ENCODE results near the gene TAF4B. TPM values are rescaled to one million over a fixed set of nuclear protein-coding genes. Genes with fewer than 3 reads are reported as not detected.

The TAF4B gene
- total and polyA plus RNA-seq, 2 of the 8 experiments (the other 6 are each of a cell fraction or from before 2014, with no cell fraction given): 9.3 to 19.8 TPM

- no peak overlapping the region for H4K5ac ChIP-seq (ENCODE audit: insufficient read length, low read depth, low read length)
- H2AK5ac ChIP-seq (ENCODE audit: low read depth, low read length): no peak overlapping the region
- H4K91ac ChIP-seq (replicated peaks; ENCODE audit: insufficient read length, low read length): no peak overlapping the region
- no peak overlapping the region for H3K18ac ChIP-seq (ENCODE audit: extremely low read depth, low read length)
- H3K79me2 ChIP-seq (ENCODE audit: control insufficient read depth in 1 of 2, insufficient read depth in 2 of 2, low read length in 2 of 2): no peaks in the 10 kb centered on the region
- H3K4me1 ChIP-seq (replicated peaks in 1 of 4; ENCODE audit: control insufficient read depth in 3 of 4, insufficient read depth in 4 of 4, low read length in 3 of 4): no peaks in the 10 kb centered on the region
- no peak overlapping the region for H2AFZ ChIP-seq (ENCODE audit: low read length)
- H3K36me3 ChIP-seq (ENCODE audit: control insufficient read depth in 2 of 4, insufficient read depth in 4 of 4, low read length in 3 of 4): peaks cover 4 to 8% (median 5%) of the 10 kb centered on the region in 4 experiments; a peak in 5 of 8 replicates
- no peak for FAIRE-seq
- no peak overlapping the region for H3K4ac ChIP-seq (replicated peaks; ENCODE audit: insufficient read length, low read depth, low read length)
- H3K79me1 ChIP-seq (ENCODE audit: low read depth, low read length): no peaks in the 10 kb centered on the region
- H2BK15ac ChIP-seq (ENCODE audit: low read length): no peak overlapping the region
- no peak overlapping the region for H3K4me3 ChIP-seq (ENCODE audit: extremely low read depth in 1 of 4, insufficient read depth in 2 of 4, low read depth in 3 of 4, low read length in 4 of 4)
- no peak overlapping the region for H2BK120ac ChIP-seq (replicated peaks; ENCODE audit: low read depth, low read length)
- CTCF ChIA-PET (ENCODE audit: partially characterized antibody): interaction anchor here (0.8 to 1.6 kb wide), 3 partner anchors 8 to 263 kb away, joined by 3 to 4 read pairs (median 3); no protein-coding TSS in a partner anchor
- H3K9me3 ChIP-seq (ENCODE audit: insufficient read depth in 2 of 2, low read depth in 1 of 2, low read length in 1 of 2): no peaks in the 10 kb centered on the region
- no peak overlapping the region for H2BK12ac ChIP-seq (ENCODE audit: low read depth, low read length)
- H4K20me1 ChIP-seq (replicated peaks in 1 of 2; ENCODE audit: control insufficient read depth in 1 of 2, insufficient read depth in 2 of 2, low read length in 2 of 2): no peaks in the 10 kb centered on the region
- H3K9ac ChIP-seq (replicated peaks in 1 of 4; ENCODE audit: extremely low read depth in 1 of 4, low read depth in 3 of 4, low read length in 3 of 4): no peak overlapping the region
- no peak overlapping the region for H3K56ac ChIP-seq (replicated peaks; ENCODE audit: insufficient read length, low read depth, low read length)
- no peak overlapping the region for H2BK5ac ChIP-seq (ENCODE audit: low read depth, low read length)
- POLR2A ChIA-PET (ENCODE audit: partially characterized antibody): no interaction called here
- no peak overlapping the region for H3K14ac ChIP-seq (ENCODE audit: insufficient read length)
- no peaks in the 10 kb centered on the region for H3K23me2 ChIP-seq (ENCODE audit: low read depth, low read length)
- H3K27ac ChIP-seq (ENCODE audit: low read depth, low read length): no peak overlapping the region
- H4K8ac ChIP-seq (ENCODE audit: extremely low read depth, insufficient read depth, low read length): no peak overlapping the region
- no peak overlapping the region for H3K23ac ChIP-seq (ENCODE audit: insufficient read length)
- DNase-seq (ENCODE audit: low read depth in 1 of 2, low spot score in 2 of 2): no peak
- H2BK20ac ChIP-seq (ENCODE audit: low read length): no peak overlapping the region
- H3K4me2 ChIP-seq (ENCODE audit: insufficient read depth in 1 of 2, low read depth in 2 of 2, low read length in 2 of 2): no peak overlapping the region
- H3K27me3 ChIP-seq (replicated peaks in 1 of 4; ENCODE audit: control insufficient read depth in 3 of 4, extremely low read depth in 1 of 4, insufficient read depth in 3 of 4, low read length in 3 of 4): no peaks in the 10 kb centered on the region
- TF ChIP-seq TAF7 (optimal IDR thresholded peaks at IDR 0.05; ENCODE audit: borderline replicate concordance, low read depth, low read length): no peak
- no peak for TF ChIP-seq KDM1A (IDR thresholded peaks at IDR 0.05; ENCODE audit: borderline replicate concordance, low read length)
- TF ChIP-seq RBBP5 (IDR thresholded peaks at IDR 0.05; ENCODE audit: borderline replicate concordance, low read depth, low read length): no peak
- no peak for TF ChIP-seq BCL11A (IDR thresholded peaks at IDR 0.05; ENCODE audit: low read depth in 2 of 2, low read length in 2 of 2)
- TF ChIP-seq SP2 (IDR thresholded peaks at IDR 0.05; ENCODE audit: low read length): no peak
- TF ChIP-seq TAF1 (IDR thresholded peaks at IDR 0.05; ENCODE audit: low read depth, low read length): no peak
- no peak for TF ChIP-seq CREB1 (IDR thresholded peaks at IDR 0.05)
- TF ChIP-seq EP300 (IDR thresholded peaks at IDR 0.05; ENCODE audit: borderline replicate concordance in 1 of 2, low read depth in 2 of 2, low read length in 2 of 2): no peak
- no peak for TF ChIP-seq CTBP2 (IDR thresholded peaks at IDR 0.05; ENCODE audit: borderline replicate concordance, insufficient read depth, insufficient read length, low read length)
- TF ChIP-seq SIRT6 (IDR thresholded peaks at IDR 0.05; ENCODE audit: low read length): no peak
- TF ChIP-seq, protein P1, sequence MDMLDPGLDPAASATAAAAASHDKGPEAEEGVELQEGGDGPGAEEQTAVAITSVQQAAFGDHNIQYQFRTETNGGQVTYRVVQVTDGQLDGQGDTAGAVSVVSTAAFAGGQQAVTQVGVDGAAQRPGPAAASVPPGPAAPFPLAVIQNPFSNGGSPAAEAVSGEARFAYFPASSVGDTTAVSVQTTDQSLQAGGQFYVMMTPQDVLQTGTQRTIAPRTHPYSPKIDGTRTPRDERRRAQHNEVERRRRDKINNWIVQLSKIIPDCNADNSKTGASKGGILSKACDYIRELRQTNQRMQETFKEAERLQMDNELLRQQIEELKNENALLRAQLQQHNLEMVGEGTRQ (IDR thresholded peaks at IDR 0.05; ENCODE audit: low read length): no peak
- no peak for TF ChIP-seq POU5F1 (IDR thresholded peaks at IDR 0.05; ENCODE audit: low read depth, low read length)
- no peak for TF ChIP-seq GABPA (IDR thresholded peaks at IDR 0.05; ENCODE audit: borderline replicate concordance, insufficient read depth, low read length)
- no peak for TF ChIP-seq KDM4A (IDR thresholded peaks at IDR 0.05; ENCODE audit: low read depth, low read length, severe bottlenecking)
- TF ChIP-seq TBP (IDR thresholded peaks at IDR 0.05; ENCODE audit: low read depth, low read length): no peak
These were observed 159.8 kb downstream of the TAF4B start for GRCh38 chr18:26386002-26386401.
